Measurements from ENCODE around the gene NUCB2.
"Not testable (repeated sequence)": the region's sequence is repeated elsewhere in the genome, so short reads cannot be mapped to it uniquely, and the experiment has no call there.

DNA sequence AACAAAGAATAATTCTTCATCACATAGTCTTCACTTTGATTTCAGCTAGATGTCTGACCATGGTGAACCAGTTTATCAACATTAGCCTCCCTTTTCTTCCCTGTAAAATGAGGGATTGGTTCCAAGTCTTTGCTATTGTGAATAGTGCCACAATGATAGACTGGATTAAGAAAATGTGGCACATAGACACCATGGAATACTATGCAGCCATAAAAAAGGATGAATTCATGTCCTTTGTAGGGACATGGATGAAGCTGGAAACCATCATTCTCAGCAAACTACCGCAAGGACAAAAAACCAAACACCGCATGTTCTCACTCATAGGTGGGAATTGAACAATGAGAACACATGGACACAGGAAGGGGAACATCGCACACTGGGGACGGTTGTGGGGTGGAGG, 33.6 kb upstream of the NUCB2 start:
- TF ChIP-seq, protein P1, sequence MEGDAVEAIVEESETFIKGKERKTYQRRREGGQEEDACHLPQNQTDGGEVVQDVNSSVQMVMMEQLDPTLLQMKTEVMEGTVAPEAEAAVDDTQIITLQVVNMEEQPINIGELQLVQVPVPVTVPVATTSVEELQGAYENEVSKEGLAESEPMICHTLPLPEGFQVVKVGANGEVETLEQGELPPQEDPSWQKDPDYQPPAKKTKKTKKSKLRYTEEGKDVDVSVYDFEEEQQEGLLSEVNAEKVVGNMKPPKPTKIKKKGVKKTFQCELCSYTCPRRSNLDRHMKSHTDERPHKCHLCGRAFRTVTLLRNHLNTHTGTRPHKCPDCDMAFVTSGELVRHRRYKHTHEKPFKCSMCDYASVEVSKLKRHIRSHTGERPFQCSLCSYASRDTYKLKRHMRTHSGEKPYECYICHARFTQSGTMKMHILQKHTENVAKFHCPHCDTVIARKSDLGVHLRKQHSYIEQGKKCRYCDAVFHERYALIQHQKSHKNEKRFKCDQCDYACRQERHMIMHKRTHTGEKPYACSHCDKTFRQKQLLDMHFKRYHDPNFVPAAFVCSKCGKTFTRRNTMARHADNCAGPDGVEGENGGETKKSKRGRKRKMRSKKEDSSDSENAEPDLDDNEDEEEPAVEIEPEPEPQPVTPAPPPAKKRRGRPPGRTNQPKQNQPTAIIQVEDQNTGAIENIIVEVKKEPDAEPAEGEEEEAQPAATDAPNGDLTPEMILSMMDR (IDR thresholded peaks at IDR 0.05; ENCODE audit: low read depth, low read length), result not testable (repeated sequence)
- TF ChIP-seq MYC (IDR thresholded peaks at IDR 0.05; ENCODE audit: low read depth, low read length); POLR2A (IDR thresholded peaks at IDR 0.05; ENCODE audit: extremely low read depth, insufficient read length): not testable (repeated sequence)
